OCI-LY7 (cell line): ENCODE data around the gene DEXI. TPM values are rescaled to one million over a fixed set of nuclear protein-coding genes. Genes with fewer than 3 reads are reported as not detected.

Source experiments
- BruUV-seq: library from RNA; stranded (reverse); fragments of 400-500 nt; replicated peaks from 2 replicates; lab custom pipeline; 2021; lab: Mats Ljungman, UMichigan
- CTCF ChIA-PET: fragments of 300-600 bp; sonication (Branson Sonifier 250); formaldehyde crosslinking; loops from one replicate; lab custom pipeline; 2022; ENCODE audit warnings: antibody characterized with exemption; ENCODE audit not compliant: unreplicated experiment; lab: Charles Lee
- POLR2A ChIA-PET: fragments of 300-600 bp; sonication (Branson Sonifier 250); formaldehyde crosslinking; loops from one replicate; lab custom pipeline; 2022; ENCODE audit warnings: antibody characterized with exemption; lab: Charles Lee
- DNase-seq: peaks from one replicate; pipeline ENCODE4 v3.0.0-alpha.2; 2015; ENCODE audit warnings: low spot score
- H2AFZ ChIP-seq: fragments of 200-600 bp; sonication (generic), shearing (Covaris generic); 2 replicates; pipeline ENCODE4 v1.6.1; 2014; ENCODE audit warnings: mild to moderate bottlenecking, antibody characterized with exemption, low read length, moderate library complexity
- H3K27ac ChIP-seq: fragments of 200-600 bp; sonication (generic); 2 replicates; pipeline ENCODE4 v1.5.1; 2014; ENCODE audit warnings: mixed run types, low read depth, mild to moderate bottlenecking, moderate library complexity, low read length, inconsistent platforms; ENCODE audit not compliant: poor library complexity, severe bottlenecking
- H3K36me3 ChIP-seq: fragments of 200-600 bp; sonication (generic); 2 replicates; pipeline ENCODE4 v1.6.1; 2014; ENCODE audit warnings: mild to moderate bottlenecking, antibody characterized with exemption, low read length, moderate library complexity, mixed read lengths; ENCODE audit not compliant: insufficient read depth
- H3K4me1 ChIP-seq: fragments of 200-600 bp; sonication (generic); 2 replicates; pipeline ENCODE4 v1.5.1; 2014; ENCODE audit warnings: mild to moderate bottlenecking, low read length; ENCODE audit not compliant: insufficient read depth, poor library complexity, severe bottlenecking
- H3K4me2 ChIP-seq: fragments of 200-600 bp; sonication (generic); 2 replicates; pipeline ENCODE4 v1.6.1; 2014; ENCODE audit warnings: mild to moderate bottlenecking, low read length
- H3K4me3 ChIP-seq: fragments of 200-600 bp; sonication (generic); 2 replicates; pipeline ENCODE4 v1.5.1; 2014; ENCODE audit warnings: mild to moderate bottlenecking, low read depth, low read length; ENCODE audit not compliant: poor library complexity, severe bottlenecking
- H3K79me2 ChIP-seq: fragments of 200-600 bp; sonication (generic); 2 replicates; pipeline ENCODE4 v1.6.1; 2016; ENCODE audit warnings: low read depth, mild to moderate bottlenecking, low read length, moderate library complexity, mixed read lengths; ENCODE audit not compliant: insufficient read depth
- H3K9me2 ChIP-seq: fragments of 200-600 bp; sonication (generic); 2 replicates; pipeline ENCODE4 v1.6.1; 2016; ENCODE audit warnings: mild to moderate bottlenecking, low read length, mixed read lengths; ENCODE audit not compliant: insufficient read depth
- H3K9me3 ChIP-seq: fragments of 200-600 bp; sonication (generic); 2 replicates; pipeline ENCODE4 v1.6.1; 2014; ENCODE audit warnings: mild to moderate bottlenecking, mixed run types, low read length, mixed read lengths
- H4K20me1 ChIP-seq: fragments of 200-600 bp; sonication (generic); 2 replicates; pipeline ENCODE4 v1.6.1; 2014; ENCODE audit warnings: mild to moderate bottlenecking, antibody characterized with exemption, low read length, moderate library complexity, mixed read lengths; ENCODE audit not compliant: insufficient read depth
- CTCF ChIP-seq: fragments of 200-600 bp; sonication (generic); conservative IDR thresholded peaks from 2 replicates; pipeline ENCODE4 v1.5.1; 2014; ENCODE audit warnings: mild to moderate bottlenecking, antibody characterized with exemption, low read length, moderate library complexity, mixed read lengths
- EZH2phosphoT487 ChIP-seq: fragments of 200-600 bp; sonication (generic); IDR thresholded peaks from 2 replicates; pipeline ENCODE4 v1.6.1; 2018; ENCODE audit warnings: low read depth, borderline replicate concordance, mild to moderate bottlenecking, mixed run types, antibody characterized with exemption, low read length, moderate library complexity, mixed read lengths
- intact Hi-C: fragments of 100-400 bp; cut with micrococcal nuclease; formaldehyde crosslinking; loops from one replicate; pipeline ENCODE4 v1.10.0; 2022; ENCODE audit not compliant: unreplicated experiment
- total RNA-seq, 2 experiments: library from RNA; depleted of rRNA in 1 of 2; stranded (reverse); fragments of >200 nt in 1 of 2; shearing (Covaris generic) in 1 of 2; gene quantifications; 2 replicates each; pipeline ENCODE4 v1.2.3, GENCODE V29; 2014 to 2022

Gene DEXI
- total RNA-seq, 2 experiments from 2014 or later: 15.1 to 17.6 TPM

DNA sequence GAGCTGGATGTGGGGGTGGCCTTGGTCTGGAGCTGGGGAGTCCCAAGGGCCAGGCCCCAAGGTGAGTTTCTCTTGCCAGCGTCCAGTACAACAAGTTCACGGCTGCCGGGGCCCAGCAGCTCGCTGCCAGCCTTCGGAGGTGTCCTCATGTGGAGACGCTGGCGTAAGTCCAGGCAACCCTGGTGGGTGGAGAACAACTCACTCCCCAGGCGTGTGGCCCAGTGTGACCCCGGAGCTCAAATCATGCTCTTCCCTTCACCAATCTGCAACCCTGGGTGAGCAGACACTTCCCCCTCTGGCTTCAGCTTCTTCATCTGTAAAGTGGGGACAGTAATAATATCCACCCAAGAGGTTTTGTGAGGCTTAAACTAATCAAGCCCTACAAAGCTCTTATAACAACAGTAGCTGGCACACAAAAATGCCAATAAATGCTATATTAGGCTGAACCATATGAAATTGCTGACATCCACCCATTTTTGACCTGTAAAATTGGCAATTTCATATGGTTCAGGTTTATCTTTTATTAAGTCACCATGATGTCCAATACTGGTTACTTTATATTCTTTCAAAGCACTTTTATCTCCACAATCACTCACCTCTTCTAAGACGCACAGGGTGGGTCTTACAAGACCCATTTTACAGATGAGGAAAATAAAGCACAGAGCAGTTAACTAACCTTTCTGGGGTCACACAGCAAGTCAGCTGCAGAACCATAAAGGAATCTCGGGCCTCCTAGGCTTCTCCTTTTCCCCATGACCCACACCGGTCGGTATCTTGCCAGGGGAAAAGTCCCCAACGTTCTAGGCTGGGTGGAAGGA lies 19.7 kb downstream of the DEXI start:
- POLR2A ChIA-PET: interaction anchor here (0.6 to 1.2 kb wide), 3 partner anchors 10 to 178 kb away, joined by 4 read pairs; partner anchors contain the start of gene NUBP1
- CTCF ChIA-PET: no interaction called here
- no TSS peak for BruUV-seq
- TF ChIP-seq CTCF (no peak), EZH2phosphoT487 (no peak)
- Histone ChIP-seq H3K79me2 (no peaks in the 10 kb centered on the region), H2AFZ (no peak overlapping the region), H3K9me3 (no peaks in the 10 kb centered on the region), H3K36me3 (peaks cover 79% of the 10 kb centered on the region), H3K4me2 (no peak overlapping the region), H4K20me1 (no peaks in the 10 kb centered on the region), H3K4me3 (no peak overlapping the region), H3K4me1 (peaks cover 6% of the 10 kb centered on the region), H3K9me2 (no peaks in the 10 kb centered on the region), H3K27ac (no peak overlapping the region)
- intact Hi-C loops: no loop called here
- DNase-seq: no peak

- Histone ChIP-seq H3K9me3 (no peaks in the 10 kb centered on the region), H3K79me2 (no peaks in the 10 kb centered on the region), H3K36me3 (peaks cover 84% of the 10 kb centered on the region), H4K20me1 (no peaks in the 10 kb centered on the region), H2AFZ (no peak overlapping the region), H3K4me2 (no peak overlapping the region), H3K9me2 (no peaks in the 10 kb centered on the region), H3K4me3 (no peak overlapping the region), H3K27ac (no peak overlapping the region), H3K4me1 (peaks cover 6% of the 10 kb centered on the region)
- BruUV-seq: no TSS peak
- ChIA-PET CTCF (no interaction called here), POLR2A (interaction anchor here (1.2 kb wide), 1 partner anchor 11 kb away, joined by 4 read pairs; no protein-coding TSS in a partner anchor)
- no peak for TF ChIP-seq CTCF
- TF ChIP-seq EZH2phosphoT487: no peak
- no peak for DNase-seq
- intact Hi-C loops: no loop called here
These were observed 20.5 kb downstream of the DEXI start for GRCh38 chr16:10921536-10922327.
